DOHH2 (cell line): ENCODE data around the gene RUSF1.

ENCODE experiments used
- EZH2phosphoT487 ChIP-seq: fragments of 200-600 bp; sonication (generic); IDR thresholded peaks from 2 replicates; pipeline ENCODE4 v1.6.1; 2017; ENCODE audit warnings: borderline replicate concordance, mild to moderate bottlenecking, antibody characterized with exemption, low read length, moderate library complexity, mixed read lengths
- TF ChIP-seq, protein P1 (sequence below): fragments of 200-600 bp; sonication (generic); IDR thresholded peaks from one replicate; pipeline ENCODE4 v1.5.1; 2014; ENCODE audit warnings: antibody characterized with exemption, mild to moderate bottlenecking, low read depth, low read length; ENCODE audit not compliant: poor library complexity, severe bottlenecking

DNA sequence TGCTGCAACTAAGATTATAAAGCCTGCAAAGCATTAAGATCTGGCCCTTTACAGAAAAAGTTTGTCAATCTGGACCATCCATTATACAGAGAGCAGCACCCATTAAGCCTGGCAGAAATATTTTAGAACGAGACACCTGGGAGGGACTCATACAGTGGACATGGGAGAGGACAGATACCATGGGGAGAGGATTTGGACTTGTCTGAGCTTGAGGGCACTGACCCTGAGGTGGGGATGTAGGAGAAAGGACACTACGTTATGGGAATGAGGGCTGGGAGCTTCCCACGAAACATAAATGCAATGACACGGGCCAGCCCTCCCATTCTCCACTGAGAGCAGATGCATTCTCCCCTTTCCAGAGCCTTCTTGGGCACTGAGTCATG is 6.2 kb downstream of the RUSF1 start:
- TF ChIP-seq, protein P1, sequence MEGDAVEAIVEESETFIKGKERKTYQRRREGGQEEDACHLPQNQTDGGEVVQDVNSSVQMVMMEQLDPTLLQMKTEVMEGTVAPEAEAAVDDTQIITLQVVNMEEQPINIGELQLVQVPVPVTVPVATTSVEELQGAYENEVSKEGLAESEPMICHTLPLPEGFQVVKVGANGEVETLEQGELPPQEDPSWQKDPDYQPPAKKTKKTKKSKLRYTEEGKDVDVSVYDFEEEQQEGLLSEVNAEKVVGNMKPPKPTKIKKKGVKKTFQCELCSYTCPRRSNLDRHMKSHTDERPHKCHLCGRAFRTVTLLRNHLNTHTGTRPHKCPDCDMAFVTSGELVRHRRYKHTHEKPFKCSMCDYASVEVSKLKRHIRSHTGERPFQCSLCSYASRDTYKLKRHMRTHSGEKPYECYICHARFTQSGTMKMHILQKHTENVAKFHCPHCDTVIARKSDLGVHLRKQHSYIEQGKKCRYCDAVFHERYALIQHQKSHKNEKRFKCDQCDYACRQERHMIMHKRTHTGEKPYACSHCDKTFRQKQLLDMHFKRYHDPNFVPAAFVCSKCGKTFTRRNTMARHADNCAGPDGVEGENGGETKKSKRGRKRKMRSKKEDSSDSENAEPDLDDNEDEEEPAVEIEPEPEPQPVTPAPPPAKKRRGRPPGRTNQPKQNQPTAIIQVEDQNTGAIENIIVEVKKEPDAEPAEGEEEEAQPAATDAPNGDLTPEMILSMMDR, result no peak
- TF ChIP-seq EZH2phosphoT487, result no peak
